Stomach (tissue), 4 donors: ENCODE data around the gene C12orf43.

ENCODE experiments used
- POLR2A ChIP-seq, 4 donors: fragments of 450-650 bp; IDR thresholded peaks; one replicate each; pipeline ENCODE4 v1.6.1; 2016; ENCODE audit warnings: antibody characterized with exemption in 4 of 4, control low read depth in 2 of 4, mild to moderate bottlenecking in 1 of 4, moderate library complexity in 1 of 4
- TF ChIP-seq, protein P1 (sequence below), 7 experiments: fragments of 450-650 bp in 4 of 7; fragments of 200-600 bp in 3 of 7; sonication (generic) in 3 of 7; IDR thresholded peaks; one replicate each; pipeline ENCODE4 v1.5.1; 2016 to 2019; ENCODE audit warnings: antibody characterized with exemption in 7 of 7, control low read depth in 2 of 7, mild to moderate bottlenecking in 1 of 7

GRCh38 chr12:120972870-120973543 lies 43.3 kb downstream of the C12orf43 start:
- TF ChIP-seq, protein P1, sequence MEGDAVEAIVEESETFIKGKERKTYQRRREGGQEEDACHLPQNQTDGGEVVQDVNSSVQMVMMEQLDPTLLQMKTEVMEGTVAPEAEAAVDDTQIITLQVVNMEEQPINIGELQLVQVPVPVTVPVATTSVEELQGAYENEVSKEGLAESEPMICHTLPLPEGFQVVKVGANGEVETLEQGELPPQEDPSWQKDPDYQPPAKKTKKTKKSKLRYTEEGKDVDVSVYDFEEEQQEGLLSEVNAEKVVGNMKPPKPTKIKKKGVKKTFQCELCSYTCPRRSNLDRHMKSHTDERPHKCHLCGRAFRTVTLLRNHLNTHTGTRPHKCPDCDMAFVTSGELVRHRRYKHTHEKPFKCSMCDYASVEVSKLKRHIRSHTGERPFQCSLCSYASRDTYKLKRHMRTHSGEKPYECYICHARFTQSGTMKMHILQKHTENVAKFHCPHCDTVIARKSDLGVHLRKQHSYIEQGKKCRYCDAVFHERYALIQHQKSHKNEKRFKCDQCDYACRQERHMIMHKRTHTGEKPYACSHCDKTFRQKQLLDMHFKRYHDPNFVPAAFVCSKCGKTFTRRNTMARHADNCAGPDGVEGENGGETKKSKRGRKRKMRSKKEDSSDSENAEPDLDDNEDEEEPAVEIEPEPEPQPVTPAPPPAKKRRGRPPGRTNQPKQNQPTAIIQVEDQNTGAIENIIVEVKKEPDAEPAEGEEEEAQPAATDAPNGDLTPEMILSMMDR (IDR thresholded peaks at IDR 0.05): no peak
- no peak for TF ChIP-seq POLR2A (IDR thresholded peaks at IDR 0.05)
